Gastroesophageal sphincter (tissue), 4 donors: ENCODE data around the gene TEX29. TPM values are rescaled to one million over a fixed set of nuclear protein-coding genes. Genes with fewer than 3 reads are reported as not detected.

Experiments
- ATAC-seq: fragments of 150-250 bp; one replicate; pipeline ENCODE4 v1.9.1; 2016; ENCODE audit warnings: mild to moderate bottlenecking, moderate library complexity
- H3K27ac ChIP-seq, 4 donors: fragments of 200-600 bp; sonication (generic) in 3 of 4; 1 replicate in 3 of 4; 2 replicates in 1 of 4; pipeline ENCODE4 v1.5.1; 2016 to 2019
- H3K27me3 ChIP-seq: fragments of 200-600 bp; sonication (generic); one replicate; pipeline ENCODE4 v1.5.1; 2019
- H3K36me3 ChIP-seq, 2 donors: fragments of 200-600 bp; sonication (generic); one replicate each; pipeline ENCODE4 v1.5.1; 2019; ENCODE audit warnings: control low read depth in 1 of 2
- H3K4me1 ChIP-seq, 3 donors: fragments of 200-600 bp; sonication (generic); 1 replicate in 2 of 3; 2 replicates in 1 of 3; pipeline ENCODE4 v1.5.1; 2016 to 2019; ENCODE audit warnings: control low read depth in 2 of 3
- H3K4me3 ChIP-seq, 2 donors: fragments of 200-600 bp; sonication (generic); one replicate each; pipeline ENCODE4 v1.5.1; 2019; ENCODE audit warnings: mild to moderate bottlenecking in 1 of 2, moderate library complexity in 1 of 2
- H3K9me3 ChIP-seq, 3 donors: fragments of 200-600 bp; sonication (generic); one replicate each; pipeline ENCODE4 v1.5.1; 2017 to 2019; ENCODE audit warnings: control low read depth in 2 of 3
- CTCF ChIP-seq, 4 experiments: fragments of 200-600 bp in 2 of 4; fragments of 450-650 bp in 2 of 4; sonication (generic) in 1 of 4; IDR thresholded peaks; one replicate each; pipeline ENCODE4 v1.5.1; 2017 to 2019; ENCODE audit warnings: antibody characterized with exemption in 4 of 4, mild to moderate bottlenecking in 2 of 4, moderate library complexity in 2 of 4
- EP300 ChIP-seq: sonication (generic); formaldehyde crosslinking; IDR thresholded peaks from one replicate; pipeline ENCODE4 v1.6.1; 2017; ENCODE audit warnings: antibody characterized with exemption, mild to moderate bottlenecking
- POLR2A ChIP-seq, 2 donors: fragments of 450-650 bp; IDR thresholded peaks; one replicate each; pipeline ENCODE4 v1.6.1; 2017; ENCODE audit warnings: antibody characterized with exemption in 2 of 2, mild to moderate bottlenecking in 2 of 2, moderate library complexity in 1 of 2
- POLR2AphosphoS5 ChIP-seq: sonication (generic); formaldehyde crosslinking; IDR thresholded peaks from one replicate; pipeline ENCODE4 v1.6.1; 2017; ENCODE audit warnings: antibody characterized with exemption
- whole genome bisulfite sequencing, 2 donors: methylation state at CpG; one replicate each; pipeline ENCODE4 v1.1.5; 2018; ENCODE audit warnings: low coverage in 1 of 2; 5-methylcytosine and 5-hydroxymethylcytosine counted together
- total RNA-seq, 4 donors: library from RNA; depleted of rRNA; stranded (reverse); fragments of >200 nt; gene quantifications; one replicate each; pipeline ENCODE4 v1.1.0, GENCODE V29; 2016

The TEX29 gene
- total RNA-seq, 4 donors from 2014 or later = 1.9 TPM; not detected in 3

DNA sequence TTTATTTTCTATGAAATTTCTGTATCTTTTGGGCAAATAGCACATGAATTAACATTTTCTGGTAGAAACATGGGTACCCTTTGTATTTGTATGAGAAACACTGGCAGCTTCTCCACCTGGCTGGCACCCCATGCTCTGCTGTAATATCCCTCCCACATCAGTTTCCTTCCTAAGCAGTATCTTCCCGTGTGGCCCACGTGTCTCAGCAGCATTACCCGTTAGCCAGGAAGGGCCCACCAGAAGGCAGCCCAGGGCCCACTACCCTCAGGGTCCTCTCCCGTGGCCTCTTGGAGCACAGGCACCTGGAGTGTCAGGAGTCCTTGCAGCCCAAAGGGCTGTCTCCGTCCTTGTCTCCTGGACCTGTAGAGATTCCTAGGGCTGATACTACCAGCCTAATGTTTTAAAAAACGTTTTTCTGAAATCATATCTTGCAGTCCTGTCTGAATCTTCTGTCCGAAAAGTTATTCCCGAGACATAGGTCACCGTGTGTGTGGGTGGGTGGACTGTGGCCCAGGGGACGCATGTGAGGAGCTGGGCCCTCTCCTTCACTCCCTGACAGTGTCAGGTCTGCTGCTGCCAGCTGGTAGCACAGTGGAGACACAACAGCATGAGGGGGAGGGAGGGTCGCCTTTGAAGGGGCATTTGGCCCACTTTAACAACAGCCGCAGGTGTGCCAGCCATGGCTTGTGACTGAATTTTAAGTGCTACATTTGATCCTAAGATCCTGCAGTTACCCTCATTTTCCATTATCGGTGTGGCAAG lies 22.0 kb upstream of the TEX29 start:
- Histone ChIP-seq H3K27ac (no peak overlapping the region), H3K27me3 (no peaks in the 10 kb centered on the region), H3K4me1 (no peaks in the 10 kb centered on the region), H3K9me3 (no peaks in the 10 kb centered on the region), H3K4me3 (no peak overlapping the region), H3K36me3 (peaks cover 0 to 93% of the 10 kb centered on the region in 2 donors)
- TF ChIP-seq EP300 (no peak), POLR2AphosphoS5 (no peak), POLR2A (IDR thresholded peaks at IDR 0.05) (no peak), CTCF (IDR thresholded peaks at IDR 0.05) (no peak)
- 80 to 90% methylated on average over 5 to 6 of the region's 13 CpGs for WGBS, 2 donors
- no peak for ATAC-seq

- TF ChIP-seq EP300 = no peak
- no peak for TF ChIP-seq POLR2AphosphoS5
- TF ChIP-seq CTCF (IDR thresholded peaks at IDR 0.05) = no peak
- TF ChIP-seq POLR2A (IDR thresholded peaks at IDR 0.05) = no peak
- Histone ChIP-seq H3K9me3 (no peaks in the 10 kb centered on the region), H3K4me1 (no peaks in the 10 kb centered on the region), H3K36me3 (peaks cover 0 to 97% of the 10 kb centered on the region in 2 donors), H3K27ac (no peak overlapping the region), H3K27me3 (no peaks in the 10 kb centered on the region), H3K4me3 (no peak overlapping the region)
- WGBS, 2 donors = 92 to 93% methylated on average over 3 to 14 of the region's 22 CpGs
- ATAC-seq = no peak
Measured at GRCh38 chr13:111302045-111302726, 18.3 kb upstream of the TEX29 start.

- Histone ChIP-seq H3K4me1 (no peaks in the 10 kb centered on the region), H3K9me3 (no peaks in the 10 kb centered on the region), H3K27ac (no peak overlapping the region), H3K36me3 (peaks cover 0 to 98% of the 10 kb centered on the region in 2 donors), H3K4me3 (no peak overlapping the region), H3K27me3 (no peaks in the 10 kb centered on the region)
- TF ChIP-seq POLR2A (IDR thresholded peaks at IDR 0.05) (no peak), POLR2AphosphoS5 (no peak), CTCF (IDR thresholded peaks at IDR 0.05) (no peak), EP300 (no peak)
- 96% methylated on average over 5 to 8 of the region's 11 CpGs for WGBS, 2 donors
- no peak for ATAC-seq
Measured at GRCh38 chr13:111303559-111303958, 16.9 kb upstream of the TEX29 start.

GRCh38 chr13:111304041-111304544 lies 16.3 kb upstream of the TEX29 start:
- H3K9me3 ChIP-seq = no peaks in the 10 kb centered on the region
- no peak for ATAC-seq
- peaks cover 0 to 98% of the 10 kb centered on the region in 2 donors for H3K36me3 ChIP-seq

More at GRCh38 chr13:111304041-111304544, 16.3 kb upstream of the TEX29 start:
- 92 to 93% methylated on average over 9 to 15 of the region's 15 CpGs for WGBS, 2 donors
- no peaks in the 10 kb centered on the region for H3K4me1 ChIP-seq
- no peak overlapping the region for H3K27ac ChIP-seq
- no peak overlapping the region for H3K4me3 ChIP-seq
- no peaks in the 10 kb centered on the region for H3K27me3 ChIP-seq
- no peak for TF ChIP-seq EP300
- no peak for TF ChIP-seq POLR2A (IDR thresholded peaks at IDR 0.05)
- TF ChIP-seq POLR2AphosphoS5 = no peak
- TF ChIP-seq CTCF (IDR thresholded peaks at IDR 0.05) = no peak
